NCI-H82 treated with DMSO at 0.1 percent for 48 hours (cell line): ENCODE data around the gene EPHA4.

Experiments used
- DNase-seq: peaks from one replicate; lab custom pipeline; 2025; ENCODE audit not compliant: unreplicated experiment; lab: John Stamatoyannopoulos, UW

Gene EPHA4

DNA sequence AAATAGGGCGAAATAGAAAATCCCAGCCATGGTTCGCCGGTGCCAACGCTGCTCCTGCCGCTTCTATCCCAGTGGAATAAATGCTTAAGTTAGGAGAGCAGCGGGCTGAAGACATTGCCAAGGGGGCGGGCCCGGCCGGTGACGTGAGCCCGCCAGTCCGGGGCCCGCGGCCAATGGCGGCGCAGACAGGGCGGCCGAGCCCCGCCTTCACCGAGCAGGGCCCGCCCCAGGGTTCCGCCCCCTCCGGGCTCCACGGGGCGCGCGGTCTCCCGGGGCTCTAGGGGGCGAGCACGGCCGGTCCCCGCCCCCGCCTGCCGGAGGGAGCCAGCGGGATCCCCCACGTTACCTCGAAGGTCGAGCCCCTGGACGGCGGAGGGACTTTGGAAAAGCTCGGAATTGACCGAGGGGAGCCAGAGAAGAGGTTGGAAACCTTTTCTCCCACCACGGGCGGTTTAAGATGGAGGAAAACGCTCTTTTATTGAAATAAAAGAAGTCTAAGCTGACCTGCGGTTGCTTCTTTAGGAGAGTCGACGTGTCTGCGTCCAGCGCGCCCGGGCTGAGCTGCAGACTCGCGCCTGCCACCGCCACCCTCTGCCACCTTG, at the start of gene EPHA4:
TSS of gene EPHA4 (minus strand) at position 86 of the 602 bp plus-strand sequence. CDS start at position 30, 56 bp downstream.
- DNase-seq: peak; percentile 60

DNA sequence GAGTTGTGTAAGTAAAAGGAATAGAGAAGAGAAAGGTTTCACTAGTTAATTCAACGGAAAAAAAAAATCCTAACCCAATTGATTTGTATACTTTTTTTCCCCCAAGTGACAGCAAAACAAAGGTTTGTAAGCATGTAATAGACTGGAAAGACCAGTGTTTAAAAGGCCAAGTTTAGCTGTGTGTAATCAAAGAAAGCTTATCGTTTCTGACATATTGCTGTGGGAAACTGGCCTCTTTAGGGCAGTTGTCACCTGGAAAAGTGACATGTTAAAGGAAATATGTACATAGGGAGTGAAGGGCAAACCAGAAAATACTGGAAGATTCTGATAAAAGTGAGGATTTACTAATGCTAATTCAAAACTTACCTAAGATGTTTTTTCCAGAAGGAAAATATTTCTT, 45.9 kb upstream of the EPHA4 start:
- no peak for DNase-seq

DNA sequence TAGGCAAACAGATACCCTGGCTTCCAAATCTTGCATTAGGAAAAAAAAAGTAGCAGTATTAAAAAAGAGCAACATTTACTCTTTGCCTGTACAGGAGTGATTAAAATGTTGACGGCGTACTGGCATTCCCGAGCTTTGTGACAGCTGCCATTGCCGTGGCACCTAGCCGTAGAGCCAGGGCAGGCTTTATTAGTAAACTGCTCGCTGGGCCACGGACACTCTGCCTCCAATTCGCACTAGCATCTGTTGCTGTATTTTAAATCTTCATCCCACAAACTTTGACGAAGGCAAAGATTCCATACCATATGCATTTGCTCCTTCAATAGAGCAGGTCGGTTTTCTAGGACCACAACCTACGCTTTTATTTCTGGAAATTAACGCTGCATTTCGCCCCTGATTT, 44.5 kb upstream of the EPHA4 start:
- DNase-seq: no peak

DNA sequence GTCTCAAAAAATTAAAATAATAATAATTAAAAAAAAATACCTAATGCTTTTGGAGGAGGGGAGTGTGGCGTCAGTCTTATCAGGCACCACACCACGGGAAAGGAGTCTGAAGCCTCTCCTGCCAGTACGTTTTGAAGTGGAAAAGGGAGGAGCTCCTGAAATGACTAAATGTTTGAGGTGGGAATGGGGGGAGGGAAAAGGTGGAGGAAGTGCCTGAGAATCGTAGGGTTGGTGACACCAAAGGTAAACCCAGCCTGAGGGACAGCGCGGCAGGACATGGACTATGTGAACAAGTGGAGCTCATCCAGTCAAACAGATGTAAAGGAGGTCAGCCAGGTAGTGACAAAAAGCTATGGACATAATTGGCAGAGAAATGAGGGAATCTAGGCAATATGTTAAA, 42.2 kb upstream of the EPHA4 start:
- no peak for DNase-seq

DNA sequence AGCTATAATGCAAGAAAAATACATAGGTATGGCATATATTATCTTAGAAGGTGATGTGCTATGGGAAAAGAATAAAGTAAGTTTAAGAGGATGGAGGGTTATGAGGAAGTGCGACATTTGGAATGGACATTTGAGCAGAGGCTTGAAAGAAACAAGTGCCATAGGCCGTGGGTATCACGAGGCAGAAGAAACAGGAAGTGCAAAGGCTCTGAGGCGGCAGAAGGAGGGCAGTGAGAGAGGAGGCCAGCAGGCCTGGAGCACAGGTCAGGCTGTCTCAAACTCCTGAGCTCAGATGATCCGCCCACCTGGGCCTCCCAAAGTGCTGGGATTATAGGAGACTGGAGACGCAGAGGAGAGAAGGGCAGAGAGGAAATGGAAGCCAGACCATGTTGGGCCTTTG, 40.7 kb upstream of the EPHA4 start:
- no peak for DNase-seq

DNA sequence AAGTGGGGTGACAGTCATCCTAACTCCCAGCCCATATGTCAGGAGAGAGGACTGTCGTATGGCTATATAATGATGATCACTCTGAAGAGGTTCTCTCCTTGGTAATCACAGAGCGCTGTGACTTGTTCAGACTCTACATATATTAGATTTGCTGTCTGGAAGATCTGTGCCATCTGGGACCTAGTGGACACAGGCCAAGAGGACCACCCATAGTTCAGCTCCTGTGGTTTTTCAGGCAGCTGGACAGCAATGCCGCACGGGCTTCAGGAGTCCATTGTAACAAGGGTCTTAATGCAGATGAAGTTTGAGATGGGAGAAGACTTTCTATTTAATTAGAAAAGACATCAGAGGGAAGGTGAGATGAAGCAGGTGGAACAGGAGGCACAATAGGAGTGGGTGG, 40.1 kb upstream of the EPHA4 start:
- no peak for DNase-seq

DNA sequence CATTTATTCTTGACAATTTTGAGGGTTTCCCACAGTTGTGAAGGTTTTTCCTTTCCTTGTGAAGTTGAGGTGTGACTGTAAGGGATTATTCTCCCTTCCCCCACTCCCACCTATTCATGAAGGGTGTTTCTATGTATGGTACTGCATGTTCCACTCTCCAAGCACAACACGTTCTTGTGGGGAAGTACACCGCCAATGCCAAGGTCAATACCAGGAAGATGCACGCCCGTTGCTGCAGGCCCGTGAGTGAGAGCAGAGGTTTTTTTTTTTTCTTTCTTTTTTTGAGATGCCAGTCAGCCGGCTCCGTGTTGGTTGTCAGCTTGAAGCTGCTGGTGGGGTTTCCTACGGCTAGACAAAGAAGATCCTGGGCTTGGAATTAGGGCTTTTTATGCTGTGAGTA, 38.6 kb upstream of the EPHA4 start:
- DNase-seq: no peak

DNA sequence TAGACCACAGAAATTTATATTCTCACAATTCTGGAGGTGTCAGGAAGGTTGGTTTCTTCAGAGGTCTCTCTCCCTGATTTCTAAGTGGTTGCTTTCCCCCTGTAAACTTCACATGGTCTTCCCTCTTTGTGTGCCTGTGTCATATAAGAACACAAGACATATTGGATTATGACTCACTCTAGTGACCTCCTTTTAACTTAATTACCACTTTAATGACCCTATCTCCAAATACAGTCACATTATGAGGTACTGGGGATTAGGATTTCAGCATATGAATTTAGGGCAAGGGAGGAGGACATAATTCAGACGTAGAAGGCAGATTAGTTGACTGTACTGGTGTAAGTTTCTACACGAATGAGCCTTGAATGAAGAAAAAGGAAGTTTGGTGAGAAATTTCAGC, 38.2 kb upstream of the EPHA4 start:
- peak; percentile 97 for DNase-seq

DNA sequence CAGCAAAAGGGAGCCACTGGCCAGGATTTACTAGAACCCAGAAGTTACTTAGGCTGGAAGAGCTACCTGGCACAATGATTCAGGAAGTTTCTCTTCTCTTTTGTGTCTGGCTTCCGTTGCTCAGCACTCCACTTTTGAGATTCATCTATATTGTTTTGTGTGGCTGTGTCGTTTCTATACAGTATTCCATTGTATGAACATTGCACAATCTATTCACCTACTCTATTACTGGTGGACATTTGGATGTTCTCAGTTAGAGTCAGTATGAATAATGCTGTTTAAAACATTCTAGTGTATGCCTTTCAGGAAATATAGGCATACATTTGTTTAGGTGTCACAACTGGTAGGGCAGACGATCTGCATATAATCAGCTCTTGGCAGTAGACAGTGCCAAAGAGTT, 36.3 kb upstream of the EPHA4 start:
- DNase-seq: no peak

DNA sequence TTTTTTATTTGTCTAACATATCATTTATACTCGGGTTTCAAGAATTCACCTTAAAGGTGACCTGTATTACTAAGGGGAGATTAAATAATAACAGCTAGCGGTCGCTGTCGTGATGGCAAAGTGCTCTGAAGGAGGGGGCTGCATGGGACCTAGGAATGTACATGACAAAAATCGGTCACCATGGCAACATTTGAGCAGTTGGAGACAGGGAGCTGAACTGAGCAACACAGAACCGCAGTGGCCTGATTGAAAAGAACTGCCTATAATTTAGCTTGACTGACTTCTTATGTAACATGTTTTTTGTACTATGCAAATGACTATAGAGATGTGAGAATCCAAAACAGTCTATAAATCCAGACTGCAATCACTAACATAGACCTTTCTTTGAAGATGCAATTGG, 34.3 kb upstream of the EPHA4 start:
- no peak for DNase-seq

DNA sequence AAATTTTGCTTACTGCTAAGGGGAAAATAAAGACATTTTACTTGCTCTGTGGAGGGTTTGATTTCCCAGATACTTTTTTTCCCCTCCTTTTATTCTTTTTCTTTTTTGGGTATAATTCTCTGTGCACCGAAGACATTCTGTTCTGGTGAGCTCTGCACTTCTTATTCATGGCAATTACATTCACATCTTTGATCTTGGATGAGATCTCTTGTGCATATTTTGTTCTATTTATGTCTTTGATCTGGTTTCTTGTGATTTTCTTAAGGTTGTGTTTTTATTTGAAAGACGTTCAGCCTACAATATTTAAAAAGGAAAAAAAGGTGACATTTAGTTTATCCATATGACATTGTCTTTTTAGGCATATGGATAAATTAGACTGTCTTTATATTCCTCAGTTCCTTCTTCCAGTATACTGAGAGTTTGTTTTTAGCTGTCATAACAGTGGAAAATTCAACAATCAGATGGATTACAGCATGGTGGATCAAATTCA, 33.7 kb upstream of the EPHA4 start:
- DNase-seq: no peak

DNA sequence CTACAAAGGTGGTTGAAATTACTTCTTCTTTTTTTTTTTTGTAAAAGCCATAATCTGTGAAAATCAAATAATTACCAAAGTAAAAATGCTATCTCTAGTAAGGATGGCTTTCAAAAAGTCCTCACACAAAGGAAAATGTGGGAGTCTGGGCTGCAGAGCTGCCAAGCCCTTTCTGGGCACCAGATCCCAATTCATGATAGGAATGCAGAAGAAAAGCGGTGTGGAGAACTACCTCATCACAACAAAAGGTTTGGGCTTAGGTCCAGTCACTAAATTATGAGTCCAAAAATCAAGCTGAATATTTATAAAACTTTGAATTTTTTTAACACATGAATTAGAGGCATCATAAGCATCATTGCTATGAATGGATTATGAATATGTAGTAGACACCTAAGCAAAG, 30.8 kb upstream of the EPHA4 start:
- no peak for DNase-seq

DNA sequence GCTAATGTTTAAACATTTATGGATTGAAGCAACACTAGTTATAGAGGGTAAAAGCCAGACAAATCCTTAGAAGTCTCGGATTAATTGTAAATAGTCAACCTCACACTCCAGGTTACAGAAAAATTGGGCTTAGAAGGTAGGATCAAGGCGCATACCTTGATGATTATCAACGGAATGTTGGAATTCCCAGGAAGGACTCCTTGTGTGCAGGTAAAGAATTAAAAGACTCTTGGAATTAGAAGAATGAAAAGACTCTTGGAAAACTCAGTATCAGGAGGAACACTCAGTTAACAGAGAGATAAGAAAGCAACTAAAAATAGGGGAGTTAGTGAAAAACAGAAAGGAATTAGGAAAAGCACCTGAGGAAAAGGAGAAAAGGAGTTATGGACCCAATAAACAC, 29.3 kb upstream of the EPHA4 start:
- DNase-seq: no peak

DNA sequence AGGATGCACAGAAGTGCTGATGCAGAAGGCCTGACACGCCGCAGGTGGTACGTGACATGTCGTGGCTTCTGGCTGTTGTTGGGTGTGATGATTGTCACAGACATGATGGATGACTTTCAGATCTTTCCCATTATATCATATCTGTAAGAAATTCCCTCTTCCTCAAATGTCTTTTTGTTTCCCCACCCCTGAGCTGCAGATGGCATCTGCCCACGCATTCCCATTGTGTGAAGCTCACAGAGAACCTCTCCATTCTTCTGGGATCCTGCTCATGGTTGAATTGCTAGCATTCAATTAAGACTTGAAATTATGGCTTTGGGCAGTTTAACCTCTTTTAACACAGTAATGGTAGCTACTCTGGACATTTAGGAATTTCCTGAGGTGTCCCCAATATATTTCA, 28.3 kb upstream of the EPHA4 start:
- no peak for DNase-seq

DNA sequence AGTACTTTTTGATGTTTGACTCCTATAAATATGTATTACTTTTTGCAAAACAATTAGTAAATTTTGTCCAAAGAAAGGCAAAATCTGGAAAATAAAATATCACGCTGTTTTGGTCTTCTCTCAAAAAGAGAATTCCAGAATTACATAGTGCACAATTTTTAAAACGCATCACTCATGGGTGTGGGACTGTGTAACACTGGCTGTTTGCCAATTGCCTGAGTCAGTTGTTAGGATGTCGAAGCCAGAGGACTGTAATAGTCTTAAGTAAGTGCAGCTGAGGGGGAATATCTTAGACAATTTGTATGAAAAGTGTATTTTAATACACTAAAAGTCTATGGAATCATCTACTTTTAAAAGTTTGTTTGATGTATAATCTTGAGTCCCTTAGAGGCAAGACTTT, 24.1 kb upstream of the EPHA4 start:
- no peak for DNase-seq

DNA sequence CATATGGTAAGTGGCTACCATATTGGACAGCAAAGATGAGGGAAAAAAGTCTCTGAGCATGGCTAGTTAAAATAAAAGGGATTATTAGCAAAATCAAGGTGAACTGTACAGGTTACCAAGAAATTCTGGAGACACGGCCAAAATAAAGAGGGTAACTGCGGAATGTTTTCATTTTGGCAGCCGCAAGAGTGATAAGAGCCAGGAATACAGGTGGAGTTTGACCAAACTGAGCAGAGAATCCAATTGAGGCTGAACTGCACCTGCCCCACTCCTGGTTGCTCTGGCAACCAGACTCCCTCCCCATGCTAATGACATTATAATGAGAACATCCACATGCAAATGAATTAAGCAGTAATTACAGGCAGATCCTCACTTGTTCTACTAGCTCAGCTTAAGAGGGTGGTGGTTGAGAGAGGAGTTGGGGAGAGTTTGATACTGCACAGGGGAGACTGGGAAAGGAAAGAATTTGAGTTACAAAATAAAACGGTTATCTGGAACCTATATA, 18.8 kb upstream of the EPHA4 start:
- DNase-seq: no peak

DNA sequence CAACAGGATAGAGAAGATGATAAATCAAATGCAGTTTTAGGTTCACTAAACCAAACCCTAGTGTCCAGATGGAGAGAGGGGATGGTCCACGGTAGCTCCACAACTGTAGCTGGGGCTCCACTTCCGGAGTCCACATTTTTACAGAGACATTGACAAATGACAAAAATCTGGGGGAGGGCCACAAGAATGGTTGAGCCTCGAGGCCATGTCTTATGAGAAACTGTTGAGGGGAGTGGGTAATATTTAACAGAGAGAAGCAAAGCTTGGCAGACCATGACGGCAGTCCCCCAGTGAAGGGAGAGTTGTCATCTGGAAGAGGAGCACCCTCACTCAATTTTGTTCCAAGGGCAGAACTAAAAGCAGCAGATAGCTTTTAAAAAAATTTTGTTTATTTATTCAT, 17.6 kb upstream of the EPHA4 start:
- no peak for DNase-seq

DNA sequence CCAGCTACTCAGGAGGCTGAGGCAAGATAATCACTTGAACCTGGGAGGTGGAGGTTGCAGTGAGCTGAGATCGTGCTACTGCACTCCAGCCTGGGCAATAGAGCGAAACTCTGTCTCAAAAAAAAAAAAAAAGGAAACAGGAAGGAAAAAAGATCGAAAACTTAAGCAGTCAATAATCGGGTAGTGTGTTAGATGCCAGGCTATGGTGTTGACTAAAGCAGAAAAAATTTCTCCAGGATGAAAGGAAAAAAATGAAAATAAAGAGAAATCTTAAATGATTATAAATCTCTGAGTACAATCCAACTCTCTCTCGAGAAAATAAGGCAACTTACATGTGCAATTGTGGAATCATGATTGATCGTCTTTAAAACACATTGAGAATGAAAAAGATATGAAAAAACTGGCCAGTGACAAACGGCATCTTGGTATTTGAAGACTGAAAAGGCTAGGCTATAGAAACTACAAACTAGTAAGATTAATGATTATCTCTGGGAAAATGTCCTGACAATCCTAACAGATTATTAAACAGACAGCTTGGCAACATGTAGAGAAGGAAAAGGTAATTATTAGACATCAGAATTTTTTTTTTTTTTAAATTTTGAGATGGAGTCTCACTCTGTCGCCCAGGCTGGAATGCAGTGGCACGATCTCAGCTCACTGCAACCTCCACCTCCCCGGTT, 16.3 kb upstream of the EPHA4 start:
- DNase-seq: no peak

DNA sequence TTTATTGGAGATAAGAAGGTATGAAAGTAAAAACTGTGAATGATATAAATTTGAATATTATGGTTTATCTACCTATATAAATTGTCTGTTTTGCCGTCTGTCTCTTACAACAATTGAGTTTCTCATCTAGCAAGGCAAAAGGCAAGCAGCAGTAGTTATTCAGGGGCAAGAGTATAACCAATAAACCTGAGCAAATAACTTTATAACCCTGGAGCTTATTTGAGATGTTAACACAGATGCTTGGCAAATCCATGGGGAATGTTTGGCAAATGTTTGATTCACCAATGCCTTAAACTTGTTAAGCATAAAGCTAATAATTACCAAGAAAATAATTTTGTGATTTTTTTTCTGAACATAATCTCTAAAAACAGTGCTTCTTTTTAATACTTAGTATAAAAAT, 9.9 kb upstream of the EPHA4 start:
- DNase-seq: no peak

DNA sequence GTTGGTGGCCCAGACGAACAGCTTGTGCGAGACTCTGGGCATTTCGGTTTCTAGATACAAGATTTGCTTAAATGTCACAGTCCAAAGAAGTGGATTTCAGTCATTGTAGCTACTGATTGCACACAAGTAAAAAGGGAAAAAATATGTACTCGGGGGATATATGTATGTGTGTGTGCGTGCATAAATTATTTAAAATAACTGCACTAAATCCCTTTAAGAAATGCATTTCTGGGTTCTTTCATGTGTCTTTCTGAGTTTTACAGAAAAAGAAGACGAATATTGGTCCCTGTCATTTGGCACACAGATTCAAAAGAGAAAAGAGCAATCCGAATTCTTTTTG, 2.1 kb upstream of the EPHA4 start:
- DNase-seq: no peak

DNA sequence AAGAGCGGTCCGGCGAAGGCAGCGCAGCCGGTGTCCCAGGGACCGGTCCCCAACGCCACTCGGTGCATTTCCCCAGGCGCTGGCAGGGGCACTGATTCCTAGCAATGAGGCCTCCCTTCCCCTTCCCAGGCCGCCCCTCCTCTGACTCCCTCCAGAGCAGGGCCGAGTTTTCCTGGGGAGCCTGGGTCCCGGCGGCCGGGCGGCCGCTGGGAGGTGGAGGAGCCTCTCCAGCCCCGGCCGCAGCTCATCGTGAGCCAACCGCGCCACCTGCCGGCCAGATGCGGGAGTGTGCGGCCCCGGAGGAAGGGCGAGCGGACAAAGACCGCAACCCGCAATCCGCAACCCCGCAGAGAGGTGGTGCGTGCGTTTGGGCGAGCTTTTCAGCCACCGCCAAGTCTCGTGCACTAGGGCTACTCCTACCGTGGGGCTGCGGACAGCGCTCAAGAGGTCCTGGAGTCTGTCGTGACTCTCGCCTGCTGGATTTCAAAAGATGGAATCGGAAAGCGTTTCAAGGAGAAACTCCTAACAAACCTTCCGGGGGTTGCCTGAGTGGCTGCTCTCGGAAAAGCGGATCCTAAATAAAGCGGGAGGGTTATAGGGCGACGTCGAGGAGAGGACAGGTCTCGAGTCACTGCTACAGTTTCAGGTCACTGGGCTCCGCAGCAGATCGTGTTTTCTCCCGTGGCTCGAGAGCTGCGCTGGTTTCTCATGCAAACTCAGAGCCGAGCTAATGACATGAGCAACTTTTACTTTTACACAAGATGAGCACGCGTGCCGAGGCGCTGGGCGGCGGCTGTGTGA, 1.5 kb upstream of the EPHA4 start:
- DNase-seq: peak; percentile 46

DNA sequence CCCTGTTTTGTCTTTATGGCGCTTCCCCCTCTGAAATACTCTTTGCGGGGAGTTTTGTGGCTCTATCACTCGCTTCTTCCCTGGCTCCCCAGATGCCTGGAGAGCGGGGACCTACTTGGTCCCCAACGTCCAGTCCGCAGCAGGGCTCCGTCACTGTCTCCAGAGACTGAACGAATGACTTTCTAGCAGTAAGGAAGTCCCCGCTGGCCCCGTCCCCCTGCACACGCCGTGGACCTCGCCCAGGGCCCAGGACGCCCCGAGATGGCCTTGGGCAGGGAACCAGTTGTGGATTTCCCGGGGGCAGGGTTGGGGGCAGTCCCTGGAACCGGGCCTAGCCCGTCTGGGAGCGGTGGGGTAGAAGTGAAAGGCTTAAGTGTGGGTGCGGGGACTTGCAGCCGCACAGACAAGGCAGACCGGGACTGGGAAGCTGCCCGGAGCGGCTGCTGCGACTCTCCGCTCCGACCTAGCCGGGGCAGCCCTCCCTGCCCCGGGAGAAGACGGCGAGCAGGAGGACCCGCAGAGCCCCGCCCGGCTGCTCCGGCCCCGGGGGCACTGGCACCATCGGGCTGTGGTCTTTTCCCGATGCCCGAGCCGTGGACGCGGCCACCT, 821 bp upstream of the EPHA4 start:
- DNase-seq: no peak
